Left lung (tissue), 10 donors: ENCODE measurements around the gene LAMB4. TPM values are rescaled to one million over a fixed set of nuclear protein-coding genes. Genes with fewer than 3 reads are reported as not detected.

ENCODE experiments used
- ATAC-seq: fragments of 200-7000 bp; cut with Tn5 transposase; one replicate; pipeline ENCODE4 v1.9.1; 2020; ENCODE audit warnings: moderate library complexity
- DNase-seq, 4 donors: peaks; one replicate each; pipeline ENCODE4 v3.0.0-alpha.2; 2013 to 2020
- H3K27ac ChIP-seq, 2 donors: fragments of 200-600 bp; sonication (generic) in 1 of 2; one replicate each; pipeline versions ENCODE4 v1.5.0 to v1.8.0; 2020 to 2021
- H3K27me3 ChIP-seq, 2 donors: fragments of 200-600 bp; sonication (generic) in 1 of 2; one replicate each; pipeline versions ENCODE4 v1.5.0 to v1.8.0; 2020 to 2021
- H3K36me3 ChIP-seq, 2 donors: fragments of 200-600 bp; sonication (generic) in 1 of 2; one replicate each; pipeline versions ENCODE4 v1.5.0 to v1.8.0; 2020 to 2021
- H3K4me1 ChIP-seq, 2 donors: fragments of 200-600 bp; one replicate each; pipeline ENCODE4 v1.8.0; 2021
- H3K4me3 ChIP-seq, 2 donors: fragments of 200-600 bp; sonication (generic) in 1 of 2; one replicate each; pipeline versions ENCODE4 v1.5.0 to v1.8.0; 2020 to 2021; ENCODE audit warnings: mild to moderate bottlenecking in 1 of 2
- H3K9me3 ChIP-seq, 2 donors: fragments of 200-600 bp; sonication (generic) in 1 of 2; one replicate each; pipeline versions ENCODE4 v1.5.0 to v1.8.0; 2020 to 2021
- CTCF ChIP-seq, 2 donors: fragments of 200-600 bp; sonication (generic) in 1 of 2; IDR thresholded peaks; one replicate each; pipeline versions ENCODE4 v1.5.0 to v1.8.0; 2021; ENCODE audit warnings: antibody characterized with exemption in 2 of 2
- intact Hi-C, 2 donors: fragments of 100-400 bp; cut with DNase I; formaldehyde crosslinking; loops; one replicate each; pipeline versions ENCODE4 v1.11.2 to v1.14.2; 2022
- polyA plus RNA-seq, 6 donors: library from polyadenylated mRNA; unstranded; fragments of 120-200 nt; gene quantifications; one replicate each; pipeline ENCODE4 v1.2.1, GENCODE V29; 2013; ENCODE audit not compliant: insufficient read length in 6 of 6
- total RNA-seq, 2 donors: library from RNA; stranded (reverse); fragmentation: NEBNext Ultra II Directional; extraction: Animal tissue kit (Norgen Biotek cat#: 25700); gene quantifications; one replicate each; pipeline ENCODE4 v1.2.1, GENCODE V29; 2021
- donor health status: DM: no; HTN: yes; CAD: no.
- donor health status: DM: no; HTN: no; CAD: no.

Gene LAMB4
- total and polyA plus RNA-seq, 8 donors = 0.10 to 0.37 (median 0.29) TPM; not detected in 1

- DNase-seq (no peak), ATAC-seq (no peak)
- no peaks in the 10 kb centered on the region for H3K36me3 ChIP-seq
- intact Hi-C loops = no loop called here
- H3K4me3 ChIP-seq = no peak overlapping the region
- no peaks in the 10 kb centered on the region for H3K9me3 ChIP-seq
- H3K4me1 ChIP-seq = peaks cover 0 to 5% of the 10 kb centered on the region in 2 donors
- TF ChIP-seq CTCF (IDR thresholded peaks at IDR 0.05) = no peak
- no peak overlapping the region for H3K27ac ChIP-seq
- H3K27me3 ChIP-seq = no peaks in the 10 kb centered on the region
Measured at GRCh38 chr7:108143658-108144420, 13.7 kb upstream of the LAMB4 start.

- Histone ChIP-seq H3K4me3 (no peak overlapping the region), H3K9me3 (no peaks in the 10 kb centered on the region), H3K27ac (no peak overlapping the region), H3K36me3 (no peaks in the 10 kb centered on the region), H3K27me3 (no peaks in the 10 kb centered on the region), H3K4me1 (peaks cover 0 to 5% of the 10 kb centered on the region in 2 donors)
- ATAC-seq (no peak), DNase-seq (no peak)
- intact Hi-C loops = no loop called here
- no peak for TF ChIP-seq CTCF (IDR thresholded peaks at IDR 0.05)
Measured at GRCh38 chr7:108142675-108143259, 12.6 kb upstream of the LAMB4 start.

GRCh38 chr7:108142180-108142579 is 12.0 kb upstream of the LAMB4 start:
- Histone ChIP-seq H3K4me1 (peaks cover 0 to 5% of the 10 kb centered on the region in 2 donors), H3K4me3 (no peak overlapping the region), H3K9me3 (no peaks in the 10 kb centered on the region), H3K27me3 (no peaks in the 10 kb centered on the region), H3K27ac (no peak overlapping the region), H3K36me3 (no peaks in the 10 kb centered on the region)
- DNase-seq = no peak
- no peak for TF ChIP-seq CTCF (IDR thresholded peaks at IDR 0.05)
- no peak for ATAC-seq
- intact Hi-C loops = no loop called here

GRCh38 chr7:108140671-108141070 is 10.5 kb upstream of the LAMB4 start:
- Histone ChIP-seq H3K27ac (no peak overlapping the region), H3K4me3 (no peak overlapping the region), H3K9me3 (no peaks in the 10 kb centered on the region), H3K27me3 (no peaks in the 10 kb centered on the region), H3K36me3 (no peaks in the 10 kb centered on the region), H3K4me1 (peaks cover 0 to 9% of the 10 kb centered on the region in 2 donors)
- no peak for TF ChIP-seq CTCF (IDR thresholded peaks at IDR 0.05)
- DNase-seq = no peak
- no peak for ATAC-seq
- intact Hi-C loops = no loop called here

- Histone ChIP-seq H3K27me3 (no peaks in the 10 kb centered on the region), H3K4me3 (no peak overlapping the region), H3K27ac (no peak overlapping the region), H3K4me1 (peaks cover 0 to 11% of the 10 kb centered on the region in 2 donors), H3K9me3 (no peaks in the 10 kb centered on the region), H3K36me3 (no peaks in the 10 kb centered on the region)
- intact Hi-C loops = no loop called here
- no peak for TF ChIP-seq CTCF (IDR thresholded peaks at IDR 0.05)
- ATAC-seq (no peak), DNase-seq (no peak)
Measured at GRCh38 chr7:108138911-108139310, 8.8 kb upstream of the LAMB4 start.
